Suprapubic skin (tissue), 3 donors: Measurements from ENCODE around the gene CSMD2.

Experiments
- CTCF ChIP-seq, 2 donors: fragments of 200-600 bp in 1 of 2; fragments of 450-650 bp in 1 of 2; sonication (generic) in 1 of 2; IDR thresholded peaks; one replicate each; pipeline ENCODE4 v1.5.1; 2016 to 2019; ENCODE audit warnings: antibody characterized with exemption in 2 of 2, mild to moderate bottlenecking in 1 of 2, moderate library complexity in 1 of 2
- EP300 ChIP-seq: sonication (generic); formaldehyde crosslinking; IDR thresholded peaks from one replicate; pipeline ENCODE4 v1.6.1; 2017; ENCODE audit warnings: antibody characterized with exemption

- TF ChIP-seq CTCF (IDR thresholded peaks at IDR 0.05) (no peak), EP300 (no peak)
Measured at GRCh38 chr1:33895396-33895795, 269.6 kb downstream of the CSMD2 start.
